Loucy (cell line): ENCODE data around the gene QRFP.

Experiments used
- H2AFZ ChIP-seq: fragments of 200-600 bp; sonication (generic); 2 replicates; pipeline ENCODE4 v1.6.0; 2016; ENCODE audit warnings: antibody characterized with exemption, mild to moderate bottlenecking, low read length, moderate library complexity
- H3F3A ChIP-seq: fragments of 200-600 bp; 2 replicates; pipeline ENCODE4 v1.6.0; 2016; ENCODE audit warnings: antibody characterized with exemption, low read depth, mild to moderate bottlenecking
- H3K27me3 ChIP-seq: fragments of 200-600 bp; sonication (generic); 2 replicates; pipeline ENCODE4 v1.6.1; 2014; ENCODE audit warnings: low read length, mild to moderate bottlenecking; ENCODE audit not compliant: insufficient read depth, poor library complexity, severe bottlenecking
- H3K36me3 ChIP-seq: fragments of 200-600 bp; sonication (generic); 2 replicates; pipeline ENCODE4 v1.6.1; 2016; ENCODE audit warnings: low read length; ENCODE audit not compliant: insufficient read depth
- H3K4me1 ChIP-seq: fragments of 200-600 bp; sonication (generic); 2 replicates; pipeline ENCODE4 v1.5.1; 2014; ENCODE audit warnings: low read length, mild to moderate bottlenecking; ENCODE audit not compliant: insufficient read depth, poor library complexity, severe bottlenecking
- H3K4me2 ChIP-seq: fragments of 200-600 bp; sonication (generic); 2 replicates; pipeline ENCODE4 v1.6.0; 2014; ENCODE audit warnings: antibody characterized with exemption, low read length, low read depth, mild to moderate bottlenecking; ENCODE audit not compliant: poor library complexity, severe bottlenecking
- H3K4me3 ChIP-seq: fragments of 200-600 bp; sonication (generic); 2 replicates; pipeline ENCODE4 v1.5.1; 2014; ENCODE audit warnings: low read length, mild to moderate bottlenecking, mixed read lengths; ENCODE audit not compliant: poor library complexity, severe bottlenecking
- H3K79me2 ChIP-seq: fragments of 200-600 bp; sonication (generic); 2 replicates; pipeline ENCODE4 v1.6.1; 2014; ENCODE audit warnings: low read length; ENCODE audit not compliant: insufficient read depth
- H3K9ac ChIP-seq: fragments of 200-600 bp; sonication (generic); 2 replicates; pipeline ENCODE4 v1.6.0; 2014; ENCODE audit warnings: mild to moderate bottlenecking, low read depth, low read length, moderate library complexity; ENCODE audit not compliant: poor library complexity, severe bottlenecking
- H3K9me2 ChIP-seq: fragments of 200-600 bp; sonication (generic); replicated peaks from 2 replicates; pipeline ENCODE4 v1.6.1; 2016; ENCODE audit warnings: low read depth, low read length, mixed read lengths
- H3K9me3 ChIP-seq: fragments of 200-600 bp; sonication (generic); 2 replicates; pipeline ENCODE4 v1.6.1; 2014; ENCODE audit warnings: mild to moderate bottlenecking, antibody characterized with exemption, low read length, low read depth; ENCODE audit not compliant: insufficient read depth
- H4K20me1 ChIP-seq: fragments of 200-600 bp; sonication (generic); 2 replicates; pipeline ENCODE4 v1.6.0; 2014; ENCODE audit warnings: antibody characterized with exemption, low read length, mild to moderate bottlenecking; ENCODE audit not compliant: insufficient read depth, poor library complexity, severe bottlenecking
- EZH2phosphoT487 ChIP-seq: fragments of 200-600 bp; IDR thresholded peaks from 2 replicates; pipeline ENCODE4 v1.6.1; 2018; ENCODE audit warnings: antibody characterized with exemption, mild to moderate bottlenecking, moderate library complexity, borderline replicate concordance
- TF ChIP-seq, protein P1 (sequence below): fragments of 200-600 bp; sonication (generic); conservative IDR thresholded peaks from 2 replicates; pipeline ENCODE4 v1.5.1; 2014; ENCODE audit warnings: mild to moderate bottlenecking, antibody characterized with exemption, low read length

The QRFP gene

DNA sequence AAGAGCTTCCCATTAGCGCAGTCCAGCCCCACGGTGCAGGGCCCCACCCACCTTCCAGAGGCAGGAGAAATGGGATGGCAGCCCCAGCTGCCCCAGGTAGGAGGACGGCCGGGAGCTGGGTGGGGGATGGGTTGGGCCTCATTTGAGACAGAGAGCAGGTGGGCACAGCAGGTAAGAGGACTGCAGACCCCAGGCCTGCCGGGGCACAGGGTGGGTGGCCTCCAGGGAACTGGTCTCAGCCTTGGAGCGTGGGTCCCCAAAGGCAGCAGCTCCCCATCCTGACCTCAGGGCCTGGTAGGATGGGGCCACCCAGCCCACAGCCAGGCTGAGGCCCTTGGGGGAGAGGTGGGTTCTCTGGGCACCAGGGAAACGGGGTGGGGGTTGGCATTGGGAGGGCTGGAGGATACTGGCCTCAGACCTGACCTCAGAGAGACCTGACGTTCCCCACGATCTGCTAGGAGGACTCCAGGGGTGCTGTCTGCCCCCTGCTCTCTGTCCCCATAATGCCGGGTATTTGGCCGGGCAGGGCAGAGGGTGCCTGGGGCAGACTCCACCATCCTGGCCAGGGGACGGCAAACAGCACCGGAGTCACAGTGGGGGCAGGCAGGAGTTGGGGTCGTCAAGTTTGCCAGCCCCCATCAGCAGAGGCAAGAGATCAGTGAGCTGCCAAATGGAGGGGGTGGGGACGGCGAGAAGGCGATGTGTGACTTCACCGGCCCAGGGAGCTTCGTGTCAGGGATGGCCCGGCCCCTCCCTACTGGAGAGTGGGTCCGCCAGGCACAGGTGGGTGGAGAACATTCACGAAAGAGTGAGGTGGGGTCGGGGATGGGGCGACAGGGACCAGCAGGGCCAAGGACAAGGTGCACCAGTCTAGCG, 6.8 kb upstream of the QRFP start:
- no peaks in the 10 kb centered on the region for H3K9me3 ChIP-seq
- no peaks in the 10 kb centered on the region for H3K79me2 ChIP-seq
- no peaks in the 10 kb centered on the region for H4K20me1 ChIP-seq
- TF ChIP-seq, protein P1, sequence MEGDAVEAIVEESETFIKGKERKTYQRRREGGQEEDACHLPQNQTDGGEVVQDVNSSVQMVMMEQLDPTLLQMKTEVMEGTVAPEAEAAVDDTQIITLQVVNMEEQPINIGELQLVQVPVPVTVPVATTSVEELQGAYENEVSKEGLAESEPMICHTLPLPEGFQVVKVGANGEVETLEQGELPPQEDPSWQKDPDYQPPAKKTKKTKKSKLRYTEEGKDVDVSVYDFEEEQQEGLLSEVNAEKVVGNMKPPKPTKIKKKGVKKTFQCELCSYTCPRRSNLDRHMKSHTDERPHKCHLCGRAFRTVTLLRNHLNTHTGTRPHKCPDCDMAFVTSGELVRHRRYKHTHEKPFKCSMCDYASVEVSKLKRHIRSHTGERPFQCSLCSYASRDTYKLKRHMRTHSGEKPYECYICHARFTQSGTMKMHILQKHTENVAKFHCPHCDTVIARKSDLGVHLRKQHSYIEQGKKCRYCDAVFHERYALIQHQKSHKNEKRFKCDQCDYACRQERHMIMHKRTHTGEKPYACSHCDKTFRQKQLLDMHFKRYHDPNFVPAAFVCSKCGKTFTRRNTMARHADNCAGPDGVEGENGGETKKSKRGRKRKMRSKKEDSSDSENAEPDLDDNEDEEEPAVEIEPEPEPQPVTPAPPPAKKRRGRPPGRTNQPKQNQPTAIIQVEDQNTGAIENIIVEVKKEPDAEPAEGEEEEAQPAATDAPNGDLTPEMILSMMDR, result no peak
- TF ChIP-seq EZH2phosphoT487, result no peak
- no peaks in the 10 kb centered on the region for H3K27me3 ChIP-seq
- H3K36me3 ChIP-seq, result no peaks in the 10 kb centered on the region
- H3K4me3 ChIP-seq, result no peak overlapping the region
- H3K4me2 ChIP-seq, result no peak overlapping the region
- H2AFZ ChIP-seq, result no peak overlapping the region
- no peaks in the 10 kb centered on the region for H3K4me1 ChIP-seq
- H3F3A ChIP-seq, result no peaks in the 10 kb centered on the region
- no peaks in the 10 kb centered on the region for H3K9me2 ChIP-seq
- no peak overlapping the region for H3K9ac ChIP-seq

DNA sequence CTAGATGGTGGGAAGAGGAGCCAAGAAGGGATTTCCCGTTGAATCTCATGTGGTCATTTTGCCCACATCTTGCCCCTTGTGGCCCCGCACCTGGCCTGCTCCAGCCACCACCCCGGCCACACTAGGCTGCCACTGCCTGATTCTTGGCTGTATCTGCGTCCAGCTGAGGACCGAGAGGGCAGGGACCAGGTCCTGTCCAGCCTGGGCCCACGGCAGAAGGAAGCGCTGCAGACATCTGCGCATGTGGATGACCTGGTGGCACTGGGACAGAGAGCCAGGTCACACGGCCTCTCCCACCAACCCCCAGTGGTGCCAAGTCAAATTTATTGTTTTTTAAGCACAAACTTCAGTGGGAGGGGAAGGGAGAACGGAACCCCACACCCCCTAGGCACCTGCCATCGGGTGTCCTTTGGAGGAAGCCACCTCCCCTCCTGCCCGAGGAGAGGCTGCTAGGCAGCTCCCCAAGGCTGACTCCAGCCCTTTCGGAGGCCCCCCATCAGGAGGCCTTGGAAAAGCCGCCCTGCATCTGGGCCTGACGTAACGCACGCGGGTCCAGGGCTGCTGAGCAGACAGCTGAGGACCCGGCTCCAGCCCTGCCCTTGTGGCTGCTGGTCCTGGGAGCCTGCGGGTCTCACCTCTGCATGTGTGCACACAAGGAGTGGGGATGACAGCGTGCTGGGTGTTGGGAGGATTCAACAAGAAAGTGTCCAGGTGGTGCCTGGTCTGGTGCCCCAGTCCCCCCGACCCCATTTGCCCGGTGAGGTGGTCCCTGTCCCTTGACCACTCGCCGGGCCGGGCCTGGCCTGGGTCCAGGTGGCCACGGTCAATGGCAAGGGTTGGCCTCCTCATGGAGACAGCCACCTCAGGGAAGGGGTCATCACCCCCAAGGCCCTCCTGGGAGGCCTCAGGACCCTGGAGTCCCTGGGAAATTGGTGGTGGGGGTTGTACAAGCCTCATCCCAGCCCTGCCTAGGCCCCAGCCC, 5.9 kb upstream of the QRFP start:
- TF ChIP-seq, protein P1, result no peak
- no peak for TF ChIP-seq EZH2phosphoT487
- no peaks in the 10 kb centered on the region for H3K79me2 ChIP-seq

DNA sequence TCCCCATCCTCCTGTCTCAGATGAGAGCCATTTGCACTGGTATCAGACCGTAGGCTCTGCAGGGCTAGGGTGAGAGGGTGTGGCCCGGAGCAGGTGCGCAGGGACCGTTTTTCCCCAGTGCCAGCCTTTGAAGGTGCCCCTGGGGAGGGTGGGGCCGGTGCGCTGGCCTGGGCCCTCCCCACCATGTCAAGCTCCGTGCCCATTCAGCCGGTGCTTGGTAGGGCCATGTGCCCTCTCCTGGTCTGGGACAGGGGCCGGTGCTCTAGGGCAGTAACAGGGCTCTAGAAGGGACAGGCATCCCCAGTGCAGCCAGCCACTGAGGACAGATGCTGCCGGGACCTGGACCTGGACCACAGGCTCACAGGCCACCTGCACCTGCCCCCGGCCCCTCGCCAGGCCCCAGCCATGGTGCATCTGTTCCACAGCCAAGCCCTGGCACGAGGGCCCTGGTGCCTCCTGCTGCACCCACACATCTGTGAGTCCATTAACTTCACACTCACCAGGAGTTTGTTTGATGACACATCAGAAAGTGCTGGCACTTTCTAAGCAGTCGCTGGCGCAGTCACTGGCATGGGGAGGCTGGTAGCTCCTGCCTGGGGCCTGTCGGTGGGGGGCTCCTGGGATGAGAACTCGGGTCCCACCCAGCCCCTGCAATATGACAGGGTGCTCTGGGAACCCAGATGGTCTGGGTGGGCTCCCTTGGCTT, 5.0 kb upstream of the QRFP start:
- Histone ChIP-seq H2AFZ (no peak overlapping the region), H3K9me3 (no peaks in the 10 kb centered on the region), H3K36me3 (no peaks in the 10 kb centered on the region), H4K20me1 (no peaks in the 10 kb centered on the region), H3K9ac (no peak overlapping the region), H3K9me2 (no peaks in the 10 kb centered on the region), H3F3A (no peaks in the 10 kb centered on the region), H3K27me3 (no peaks in the 10 kb centered on the region), H3K4me3 (no peak overlapping the region), H3K4me1 (no peaks in the 10 kb centered on the region), H3K4me2 (no peak overlapping the region), H3K79me2 (no peaks in the 10 kb centered on the region)
- TF ChIP-seq, protein P1, result no peak
- TF ChIP-seq EZH2phosphoT487, result no peak

More for the DNA sequence above, 5.9 kb upstream of the QRFP start:
- no peak overlapping the region for H3K4me2 ChIP-seq
- no peak overlapping the region for H2AFZ ChIP-seq
- H3K9ac ChIP-seq, result no peak overlapping the region
- no peaks in the 10 kb centered on the region for H4K20me1 ChIP-seq
- H3K9me2 ChIP-seq, result no peaks in the 10 kb centered on the region
- no peaks in the 10 kb centered on the region for H3K4me1 ChIP-seq
- no peaks in the 10 kb centered on the region for H3K9me3 ChIP-seq
- no peak overlapping the region for H3K4me3 ChIP-seq
- H3K36me3 ChIP-seq, result no peaks in the 10 kb centered on the region
- no peaks in the 10 kb centered on the region for H3K27me3 ChIP-seq
- H3F3A ChIP-seq, result no peaks in the 10 kb centered on the region
